ENCODE results near the gene PNLDC1.

The PNLDC1 gene

GRCh38 chr6:159754401-159754800, 45.7 kb upstream of the PNLDC1 start:
- no peak overlapping the region for H4K91ac ChIP-seq (ENCODE audit: low read length)
- H3K27ac ChIP-seq (ENCODE audit: low read length, poor library complexity, severe bottlenecking) = no peak overlapping the region
- WGBS = 100% methylated on average over 2 of the region's 2 CpGs
- H2BK120ac ChIP-seq (ENCODE audit: low read depth, low read length) = no peak overlapping the region
- H2AFZ ChIP-seq (ENCODE audit: low read depth, low read length) = no peak overlapping the region
- H3K36me3 ChIP-seq (ENCODE audit: control insufficient read depth in 1 of 2, insufficient read depth in 2 of 2, low read depth in 1 of 2, low read length in 2 of 2) = peaks cover 26 to 92% of the 10 kb centered on the region in 2 experiments
- H3K9me3 ChIP-seq (ENCODE audit: control insufficient read depth, low read length) = no peaks in the 10 kb centered on the region
- peak overlapping the region; percentile 48 for H3K9ac ChIP-seq (ENCODE audit: low read length)
- H3K79me1 ChIP-seq (replicated peaks; ENCODE audit: low read length, poor library complexity, severe bottlenecking) = peaks cover 9% of the 10 kb centered on the region
- no peak overlapping the region for H3K4me3 ChIP-seq (ENCODE audit: insufficient read depth in 1 of 2, low read depth in 1 of 2, low read length in 2 of 2)
- H4K8ac ChIP-seq (ENCODE audit: low read length) = no peak overlapping the region
- peaks cover 3% of the 10 kb centered on the region for H3K4me1 ChIP-seq (ENCODE audit: control insufficient read depth, insufficient read depth, low read depth, low read length)
- H2BK15ac ChIP-seq (ENCODE audit: low read depth, poor library complexity, severe bottlenecking) = no peak overlapping the region
- no peak overlapping the region for H3K14ac ChIP-seq (ENCODE audit: low read length in 2 of 2)
- H3K27me3 ChIP-seq (ENCODE audit: control insufficient read depth in 1 of 2, insufficient read depth in 1 of 2, low read length in 2 of 2) = no peaks in the 10 kb centered on the region
- H2BK5ac ChIP-seq (ENCODE audit: low read depth, low read length, poor library complexity, severe bottlenecking) = no peak overlapping the region
- H2AK5ac ChIP-seq (ENCODE audit: low read length, severe bottlenecking) = no peak overlapping the region
- no peak overlapping the region for H3K18ac ChIP-seq (ENCODE audit: low read depth in 1 of 2, low read length in 2 of 2)
- no peak overlapping the region for H3K4me2 ChIP-seq (ENCODE audit: low read length, poor library complexity, severe bottlenecking)
- DNase-seq = no peak
- no peak overlapping the region for H2BK12ac ChIP-seq (ENCODE audit: low read length in 2 of 2)
- no peak overlapping the region for H3K23ac ChIP-seq (ENCODE audit: low read length in 2 of 2)
- no peak overlapping the region for H3K4ac ChIP-seq (ENCODE audit: low read depth in 1 of 2, low read length in 2 of 2)

GRCh38 chr6:159754959-159755914, 44.8 kb upstream of the PNLDC1 start:
- no peak overlapping the region for H4K91ac ChIP-seq (ENCODE audit: low read length)
- no peak overlapping the region for H2AFZ ChIP-seq (ENCODE audit: low read depth, low read length)
- H2BK120ac ChIP-seq (ENCODE audit: low read depth, low read length) = no peak overlapping the region
- H3K27me3 ChIP-seq (ENCODE audit: control insufficient read depth in 1 of 2, insufficient read depth in 1 of 2, low read length in 2 of 2) = no peaks in the 10 kb centered on the region
- H3K36me3 ChIP-seq (ENCODE audit: control insufficient read depth in 1 of 2, insufficient read depth in 2 of 2, low read depth in 1 of 2, low read length in 2 of 2) = peaks cover 26 to 90% of the 10 kb centered on the region in 2 experiments
- no peak overlapping the region for H3K18ac ChIP-seq (ENCODE audit: low read depth in 1 of 2, low read length in 2 of 2)
- no peak overlapping the region for H3K4me2 ChIP-seq (ENCODE audit: low read length, poor library complexity, severe bottlenecking)
- 86% methylated on average over 12 of the region's 15 CpGs for WGBS
- no peak overlapping the region for H3K4me3 ChIP-seq (ENCODE audit: insufficient read depth in 1 of 2, low read depth in 1 of 2, low read length in 2 of 2)
- H2BK15ac ChIP-seq (ENCODE audit: low read depth, poor library complexity, severe bottlenecking) = no peak overlapping the region
- no peak overlapping the region for H2BK5ac ChIP-seq (ENCODE audit: low read depth, low read length, poor library complexity, severe bottlenecking)
- H3K14ac ChIP-seq (ENCODE audit: low read length in 2 of 2) = no peak overlapping the region
- peak overlapping the region; percentile 48 for H3K9ac ChIP-seq (ENCODE audit: low read length)
- no peaks in the 10 kb centered on the region for H3K9me3 ChIP-seq (ENCODE audit: control insufficient read depth, low read length)
- DNase-seq = no peak
- H2AK5ac ChIP-seq (ENCODE audit: low read length, severe bottlenecking) = no peak overlapping the region
- no peak overlapping the region for H2BK12ac ChIP-seq (ENCODE audit: low read length in 2 of 2)
- H3K23ac ChIP-seq (ENCODE audit: low read length in 2 of 2) = no peak overlapping the region
- H4K8ac ChIP-seq (ENCODE audit: low read length) = no peak overlapping the region
- H3K27ac ChIP-seq (ENCODE audit: low read length, poor library complexity, severe bottlenecking) = no peak overlapping the region
- H3K79me1 ChIP-seq (replicated peaks; ENCODE audit: low read length, poor library complexity, severe bottlenecking) = peaks cover 9% of the 10 kb centered on the region
- no peak overlapping the region for H3K4ac ChIP-seq (ENCODE audit: low read depth in 1 of 2, low read length in 2 of 2)
- H3K4me1 ChIP-seq (ENCODE audit: control insufficient read depth, insufficient read depth, low read depth, low read length) = peaks cover 5% of the 10 kb centered on the region

- H3K4me3 ChIP-seq (ENCODE audit: insufficient read depth in 1 of 2, low read depth in 1 of 2, low read length in 2 of 2) = no peak overlapping the region
- no peaks in the 10 kb centered on the region for H3K27me3 ChIP-seq (ENCODE audit: control insufficient read depth in 1 of 2, insufficient read depth in 1 of 2, low read length in 2 of 2)
- DNase-seq = no peak
- H3K27ac ChIP-seq (ENCODE audit: low read length, poor library complexity, severe bottlenecking) = no peak overlapping the region
- H2AFZ ChIP-seq (ENCODE audit: low read depth, low read length) = no peak overlapping the region
- H4K91ac ChIP-seq (ENCODE audit: low read length) = no peak overlapping the region
- H2BK12ac ChIP-seq (ENCODE audit: low read length in 2 of 2) = no peak overlapping the region
- no peak overlapping the region for H3K9ac ChIP-seq (ENCODE audit: low read length)
- no peak overlapping the region for H2BK15ac ChIP-seq (ENCODE audit: low read depth, poor library complexity, severe bottlenecking)
- H2BK5ac ChIP-seq (ENCODE audit: low read depth, low read length, poor library complexity, severe bottlenecking) = no peak overlapping the region
- H3K4ac ChIP-seq (ENCODE audit: low read depth in 1 of 2, low read length in 2 of 2) = no peak overlapping the region
- H3K18ac ChIP-seq (ENCODE audit: low read depth in 1 of 2, low read length in 2 of 2) = no peak overlapping the region
- 91% methylated on average over 4 of the region's 4 CpGs for WGBS
- H3K79me1 ChIP-seq (replicated peaks; ENCODE audit: low read length, poor library complexity, severe bottlenecking) = peaks cover 9% of the 10 kb centered on the region
- H3K4me2 ChIP-seq (ENCODE audit: low read length, poor library complexity, severe bottlenecking) = no peak overlapping the region
- H3K23ac ChIP-seq (ENCODE audit: low read length in 2 of 2) = no peak overlapping the region
- peaks cover 11% of the 10 kb centered on the region for H3K4me1 ChIP-seq (ENCODE audit: control insufficient read depth, insufficient read depth, low read depth, low read length)
- H3K9me3 ChIP-seq (ENCODE audit: control insufficient read depth, low read length) = no peaks in the 10 kb centered on the region
- no peak overlapping the region for H2AK5ac ChIP-seq (ENCODE audit: low read length, severe bottlenecking)
- H4K8ac ChIP-seq (ENCODE audit: low read length) = no peak overlapping the region
- H2BK120ac ChIP-seq (ENCODE audit: low read depth, low read length) = no peak overlapping the region
- H3K36me3 ChIP-seq (ENCODE audit: control insufficient read depth in 1 of 2, insufficient read depth in 2 of 2, low read depth in 1 of 2, low read length in 2 of 2) = peaks cover 28 to 77% of the 10 kb centered on the region in 2 experiments
- no peak overlapping the region for H3K14ac ChIP-seq (ENCODE audit: low read length in 2 of 2)
These were observed 43.6 kb upstream of the PNLDC1 start for GRCh38 chr6:159756508-159756907.

Measured in mesenchymal stem cell (in vitro differentiated cells and primary cell).